Neutrophil (primary cell): ENCODE data around the gene MRC2.

Experiments used
- H3K27ac ChIP-seq: fragments of 200-600 bp; sonication (generic); 2 replicates; pipeline ENCODE4 v1.5.1; 2016; ENCODE audit warnings: mild to moderate bottlenecking, moderate library complexity
- H3K27me3 ChIP-seq: fragments of 200-600 bp; sonication (generic); 2 replicates; pipeline ENCODE4 v1.6.0; 2016; ENCODE audit warnings: mild to moderate bottlenecking
- H3K36me3 ChIP-seq: fragments of 200-600 bp; sonication (generic); 2 replicates; pipeline ENCODE4 v1.5.1; 2017
- H3K4me1 ChIP-seq, 2 experiments: fragments of 200-600 bp in 1 of 2; sonication (generic) in 1 of 2; 1 replicate in 1 of 2; 2 replicates in 1 of 2; pipeline versions ENCODE4 v1.5.1 to v1.6.1; 2013 to 2016; ENCODE audit warnings: low read depth in 1 of 2, low read length in 1 of 2, mild to moderate bottlenecking in 1 of 2, moderate library complexity in 1 of 2; ENCODE audit not compliant: control insufficient read depth in 1 of 2, insufficient read depth in 1 of 2
- H3K4me3 ChIP-seq, 2 experiments: fragments of 200-600 bp in 1 of 2; sonication (generic) in 1 of 2; 1 replicate in 1 of 2; 2 replicates in 1 of 2; pipeline ENCODE4 v1.5.1; 2013 to 2016; ENCODE audit warnings: low read depth in 1 of 2, low read length in 1 of 2, mild to moderate bottlenecking in 1 of 2, moderate library complexity in 1 of 2
- H3K9me3 ChIP-seq: fragments of 200-600 bp; sonication (generic); 2 replicates; pipeline ENCODE4 v1.5.1; 2016
- CTCF ChIP-seq: fragments of 200-600 bp; sonication (generic); IDR thresholded peaks from 2 replicates; pipeline ENCODE4 v1.5.1; 2016; ENCODE audit warnings: antibody characterized with exemption

Gene MRC2

DNA sequence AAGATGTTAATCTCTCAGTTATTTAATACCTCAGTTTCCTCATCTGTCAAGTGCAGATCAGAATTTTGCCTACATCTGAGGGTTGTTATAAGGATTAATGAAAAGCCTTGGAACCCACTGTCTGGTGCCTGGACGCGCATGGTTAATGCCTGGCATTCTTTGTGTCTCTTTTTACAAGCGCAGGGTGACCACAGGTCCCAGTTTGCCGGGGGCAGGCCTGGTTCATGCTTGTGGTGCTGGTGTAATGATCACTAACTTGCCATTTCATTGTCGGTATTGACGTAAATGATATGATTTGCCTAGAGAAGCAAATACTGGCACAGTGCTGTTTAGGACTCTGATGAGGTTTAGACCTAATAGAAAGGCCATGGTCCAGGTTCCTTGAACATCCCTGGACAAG is 23.1 kb downstream of the MRC2 start:
- no peaks in the 10 kb centered on the region for H3K9me3 ChIP-seq
- no peak for TF ChIP-seq CTCF
- H3K27ac ChIP-seq = no peak overlapping the region
- H3K4me3 ChIP-seq = no peak overlapping the region
- H3K27me3 ChIP-seq = peaks cover 53% of the 10 kb centered on the region
- H3K36me3 ChIP-seq = no peaks in the 10 kb centered on the region
- peaks cover 23 to 31% of the 10 kb centered on the region in 2 experiments for H3K4me1 ChIP-seq

GRCh38 chr17:62652251-62653001 is 25.0 kb downstream of the MRC2 start:
- peaks cover 53% of the 10 kb centered on the region for H3K27me3 ChIP-seq
- H3K4me3 ChIP-seq = peak overlapping the region; percentile 45 to 52
- TF ChIP-seq CTCF = no peak
- no peaks in the 10 kb centered on the region for H3K36me3 ChIP-seq
- no peaks in the 10 kb centered on the region for H3K9me3 ChIP-seq
- H3K4me1 ChIP-seq = peaks cover 23 to 31% of the 10 kb centered on the region in 2 experiments
- no peak overlapping the region for H3K27ac ChIP-seq

DNA sequence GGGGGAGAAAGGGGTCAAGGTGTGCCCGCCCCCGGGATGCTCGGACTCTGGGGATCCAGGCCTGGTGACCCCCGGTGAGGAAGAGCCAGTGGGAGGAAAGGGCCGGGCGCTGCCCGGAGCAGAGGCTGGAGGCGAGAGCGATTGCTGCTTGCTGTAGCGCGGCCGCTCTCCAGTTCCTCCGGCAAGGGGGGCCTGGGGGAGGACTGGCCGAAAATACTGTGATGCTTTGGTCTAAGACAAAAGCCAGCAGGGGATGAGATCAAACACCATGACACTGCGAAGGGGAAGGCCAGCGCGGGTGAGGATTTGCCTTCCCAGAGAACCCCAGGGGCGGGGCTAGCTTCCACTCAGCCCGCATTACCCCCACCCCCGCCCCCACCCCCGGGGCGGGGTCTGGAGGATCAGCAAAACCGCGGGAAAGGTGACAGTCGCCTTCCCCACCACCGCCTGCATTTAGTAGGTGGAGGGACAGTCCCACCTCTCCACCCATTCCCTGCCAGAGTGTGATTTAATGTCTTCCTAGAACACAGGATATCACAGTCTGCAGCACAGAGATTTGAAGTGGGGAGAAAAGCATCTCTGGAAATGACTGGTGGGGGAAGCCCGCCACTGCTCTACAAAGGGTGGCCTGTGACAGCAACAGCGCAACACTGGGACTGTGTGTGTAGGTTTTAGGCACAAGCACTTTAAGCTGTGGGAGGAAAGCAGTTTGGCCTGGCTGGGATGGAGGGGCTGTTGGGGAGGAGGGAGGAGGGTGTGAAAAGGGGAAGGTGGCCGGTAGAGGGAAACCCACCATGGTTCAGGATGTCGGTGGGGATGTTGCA is 25.7 kb downstream of the MRC2 start:
- peaks cover 23 to 31% of the 10 kb centered on the region in 2 experiments for H3K4me1 ChIP-seq
- H3K27me3 ChIP-seq = peaks cover 53% of the 10 kb centered on the region
- H3K9me3 ChIP-seq = no peaks in the 10 kb centered on the region
- H3K27ac ChIP-seq = no peak overlapping the region
- H3K4me3 ChIP-seq = peak overlapping the region; percentile 45 to 52
- no peak for TF ChIP-seq CTCF
- H3K36me3 ChIP-seq = no peaks in the 10 kb centered on the region

DNA sequence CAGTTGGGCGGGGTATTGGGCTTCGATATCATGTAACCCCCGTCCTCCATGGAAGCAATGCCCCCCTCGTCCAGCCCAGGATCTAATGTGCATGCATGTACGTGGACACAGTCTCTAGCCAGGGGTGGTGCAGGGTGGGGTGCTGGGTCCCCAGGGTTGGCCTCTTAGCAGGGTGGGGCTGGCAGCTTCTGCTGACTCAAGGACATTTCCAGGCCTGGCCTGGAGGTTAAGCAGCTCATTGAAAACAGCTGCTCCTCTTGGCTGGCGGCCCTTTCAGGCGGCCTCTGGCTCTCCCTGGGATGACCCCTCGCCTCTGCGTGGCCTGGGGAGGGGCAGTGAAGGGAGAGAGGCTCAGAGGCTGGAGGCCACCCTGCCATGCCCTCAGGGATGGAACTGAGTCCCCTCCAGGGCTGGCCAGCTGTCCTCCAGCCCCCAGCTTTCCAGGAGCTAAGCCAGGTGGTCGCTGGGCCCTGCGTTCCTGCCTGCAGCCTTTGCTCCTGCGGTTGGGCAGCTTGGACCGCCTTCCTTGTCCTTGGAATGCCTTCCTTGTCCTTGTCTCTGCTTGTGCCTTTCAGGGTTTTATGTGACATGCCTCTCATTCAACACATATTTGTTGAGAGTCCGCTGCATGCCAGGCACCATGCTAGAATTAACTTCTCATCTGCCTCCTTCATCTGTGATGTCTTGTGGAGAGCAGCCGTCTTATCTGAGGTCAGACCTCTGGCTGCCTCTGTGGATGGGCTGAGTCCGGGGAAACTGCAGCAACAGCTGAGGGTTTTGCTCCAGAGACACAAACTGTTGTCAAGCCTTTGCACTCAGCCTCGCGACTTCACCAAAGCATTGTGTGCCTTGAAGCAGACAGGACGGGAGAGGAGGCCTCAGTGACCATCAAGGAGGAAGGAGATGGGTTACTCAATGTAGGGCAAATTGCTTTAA is 26.6 kb downstream of the MRC2 start:
- Histone ChIP-seq H3K27me3 (peaks cover 53% of the 10 kb centered on the region), H3K9me3 (no peaks in the 10 kb centered on the region), H3K4me1 (peaks cover 23 to 31% of the 10 kb centered on the region in 2 experiments), H3K27ac (no peak overlapping the region), H3K4me3 (no peak overlapping the region), H3K36me3 (no peaks in the 10 kb centered on the region)
- no peak for TF ChIP-seq CTCF

GRCh38 chr17:62655656-62656055 is 28.2 kb downstream of the MRC2 start:
- Histone ChIP-seq H3K4me3 (no peak overlapping the region), H3K9me3 (no peaks in the 10 kb centered on the region), H3K36me3 (no peaks in the 10 kb centered on the region), H3K27me3 (peaks cover 45% of the 10 kb centered on the region), H3K4me1 (peaks cover 23 to 31% of the 10 kb centered on the region in 2 experiments), H3K27ac (no peak overlapping the region)
- no peak for TF ChIP-seq CTCF
